Breast epithelium (tissue), 4 donors: Measurements from ENCODE around the gene CACNG4. TPM values are rescaled to one million over a fixed set of nuclear protein-coding genes. Genes with fewer than 3 reads are reported as not detected.

Experiments used
- DNase-seq, 2 donors: peaks; one replicate each; pipeline ENCODE4 v3.0.0-alpha.2; 2019; ENCODE audit warnings: low spot score in 2 of 2
- H3K27ac ChIP-seq, 2 donors: fragments of 200-600 bp; sonication (generic) in 1 of 2; one replicate each; pipeline ENCODE4 v1.5.1; 2016 to 2019; ENCODE audit warnings: mild to moderate bottlenecking in 1 of 2
- H3K27me3 ChIP-seq, 2 donors: fragments of 200-600 bp; sonication (generic) in 1 of 2; one replicate each; pipeline versions ENCODE4 v1.5.1 to v1.6.0; 2017 to 2019; ENCODE audit warnings: control low read depth in 1 of 2, mild to moderate bottlenecking in 1 of 2
- H3K36me3 ChIP-seq: fragments of 200-600 bp; one replicate; pipeline ENCODE4 v1.5.1; 2019
- H3K4me1 ChIP-seq, 2 donors: fragments of 200-600 bp; sonication (generic); one replicate each; pipeline ENCODE4 v1.5.1; 2016 to 2019; ENCODE audit warnings: control low read depth in 1 of 2
- H3K4me3 ChIP-seq, 3 donors: fragments of 200-600 bp; sonication (generic); 1 replicate in 2 of 3; 2 replicates in 1 of 3; pipeline ENCODE4 v1.5.1; 2016 to 2019; ENCODE audit warnings: mild to moderate bottlenecking in 3 of 3, moderate library complexity in 2 of 3
- H3K9me3 ChIP-seq, 2 donors: fragments of 200-600 bp; sonication (generic) in 1 of 2; one replicate each; pipeline ENCODE4 v1.5.1; 2016 to 2019; ENCODE audit warnings: control low read depth in 1 of 2
- POLR2A ChIP-seq: fragments of 450-650 bp; IDR thresholded peaks from one replicate; pipeline ENCODE4 v1.6.1; 2016; ENCODE audit warnings: antibody characterized with exemption, mild to moderate bottlenecking, moderate library complexity
- POLR2AphosphoS5 ChIP-seq, 3 donors: sonication (generic); formaldehyde crosslinking; IDR thresholded peaks; one replicate each; pipeline ENCODE4 v1.6.1; 2017; ENCODE audit warnings: antibody characterized with exemption in 3 of 3
- intact Hi-C: fragments of 100-400 bp; cut with DNase I; formaldehyde crosslinking; loops from one replicate; pipeline ENCODE4 v1.15.1; 2023; ENCODE audit warnings: low total_unique reads
- total RNA-seq, 3 donors: library from RNA; depleted of rRNA; stranded (reverse); fragments of >200 nt; gene quantifications; one replicate each; pipeline ENCODE4 v1.1.0, GENCODE V29; 2016
- TF ChIP-seq, protein P1 (sequence below), 3 donors: fragments of 450-650 bp; IDR thresholded peaks; one replicate each; pipeline ENCODE4 v1.5.1; 2016 to 2017; ENCODE audit warnings: antibody characterized with exemption in 3 of 3, mild to moderate bottlenecking in 3 of 3, moderate library complexity in 3 of 3

CACNG4 gene
- total RNA-seq, 3 donors from 2014 or later, result 2.6 to 7.3 TPM; not detected in 1

- no peak for TF ChIP-seq POLR2AphosphoS5 (IDR thresholded peaks at IDR 0.05)
- TF ChIP-seq, protein P1, sequence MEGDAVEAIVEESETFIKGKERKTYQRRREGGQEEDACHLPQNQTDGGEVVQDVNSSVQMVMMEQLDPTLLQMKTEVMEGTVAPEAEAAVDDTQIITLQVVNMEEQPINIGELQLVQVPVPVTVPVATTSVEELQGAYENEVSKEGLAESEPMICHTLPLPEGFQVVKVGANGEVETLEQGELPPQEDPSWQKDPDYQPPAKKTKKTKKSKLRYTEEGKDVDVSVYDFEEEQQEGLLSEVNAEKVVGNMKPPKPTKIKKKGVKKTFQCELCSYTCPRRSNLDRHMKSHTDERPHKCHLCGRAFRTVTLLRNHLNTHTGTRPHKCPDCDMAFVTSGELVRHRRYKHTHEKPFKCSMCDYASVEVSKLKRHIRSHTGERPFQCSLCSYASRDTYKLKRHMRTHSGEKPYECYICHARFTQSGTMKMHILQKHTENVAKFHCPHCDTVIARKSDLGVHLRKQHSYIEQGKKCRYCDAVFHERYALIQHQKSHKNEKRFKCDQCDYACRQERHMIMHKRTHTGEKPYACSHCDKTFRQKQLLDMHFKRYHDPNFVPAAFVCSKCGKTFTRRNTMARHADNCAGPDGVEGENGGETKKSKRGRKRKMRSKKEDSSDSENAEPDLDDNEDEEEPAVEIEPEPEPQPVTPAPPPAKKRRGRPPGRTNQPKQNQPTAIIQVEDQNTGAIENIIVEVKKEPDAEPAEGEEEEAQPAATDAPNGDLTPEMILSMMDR (IDR thresholded peaks at IDR 0.05), result no peak
- TF ChIP-seq POLR2A, result no peak
- Histone ChIP-seq H3K27ac (no peak overlapping the region), H3K4me1 (no peaks in the 10 kb centered on the region), H3K4me3 (no peak overlapping the region), H3K36me3 (no peaks in the 10 kb centered on the region), H3K9me3 (no peaks in the 10 kb centered on the region), H3K27me3 (peaks cover 0 to 4% of the 10 kb centered on the region in 2 donors)
- no peak for DNase-seq
- intact Hi-C loops, result no loop called here
Observed at GRCh38 chr17:66928949-66929348, 35.6 kb upstream of the CACNG4 start.

DNA sequence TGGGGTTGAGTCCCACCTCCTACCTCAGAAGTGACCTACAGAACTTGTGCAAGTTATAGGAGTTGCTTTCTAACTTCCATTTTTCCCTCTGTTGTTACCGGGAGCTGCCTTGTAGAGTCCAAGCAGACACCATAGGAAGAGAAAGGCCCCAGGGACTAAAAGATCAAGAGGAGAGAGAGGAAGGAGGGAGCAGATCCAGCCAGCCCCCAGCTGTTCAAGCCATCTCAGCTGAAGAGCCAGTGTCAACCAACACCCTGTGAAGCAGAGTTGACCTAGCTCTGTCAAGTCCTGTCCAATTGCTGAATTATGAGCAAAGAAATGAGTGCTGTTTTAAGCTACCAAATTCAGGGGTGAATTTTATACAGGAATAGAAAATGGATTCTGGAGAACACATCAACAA is 34.9 kb upstream of the CACNG4 start:
- no peak overlapping the region for H3K27ac ChIP-seq

GRCh38 chr17:66930933-66931332 is 33.6 kb upstream of the CACNG4 start:
- no peak for DNase-seq

More for the DNA sequence above, 34.9 kb upstream of the CACNG4 start:
- no peaks in the 10 kb centered on the region for H3K36me3 ChIP-seq
- intact Hi-C loops, result no loop called here
- no peak overlapping the region for H3K4me3 ChIP-seq
- peaks cover 0 to 4% of the 10 kb centered on the region in 2 donors for H3K27me3 ChIP-seq
- no peaks in the 10 kb centered on the region for H3K9me3 ChIP-seq
- no peak for DNase-seq
- TF ChIP-seq, protein P1 (IDR thresholded peaks at IDR 0.05), result no peak
- TF ChIP-seq POLR2A (no peak), POLR2AphosphoS5 (IDR thresholded peaks at IDR 0.05) (no peak)
- no peaks in the 10 kb centered on the region for H3K4me1 ChIP-seq

DNA sequence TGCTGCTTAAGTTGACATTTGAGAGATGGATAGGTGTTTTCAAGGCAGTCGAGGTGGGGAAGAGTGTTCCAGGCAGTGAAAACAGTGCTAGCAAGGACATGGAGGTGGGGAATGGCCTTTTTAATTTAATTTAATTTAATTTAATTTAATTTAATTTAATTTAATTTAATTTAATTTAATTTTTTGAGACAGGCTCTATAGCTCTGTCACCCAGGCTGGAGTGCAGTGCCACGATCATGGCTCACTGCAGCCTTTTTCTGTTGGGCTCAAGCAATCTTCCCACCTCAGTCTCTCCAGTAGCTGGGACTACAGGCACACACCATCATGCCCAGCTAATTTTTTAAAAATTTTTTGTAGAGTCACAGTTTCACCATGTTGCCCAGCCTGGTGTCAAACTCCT is 32.2 kb upstream of the CACNG4 start:
- Histone ChIP-seq H3K27me3 (no peaks in the 10 kb centered on the region), H3K27ac (no peak overlapping the region), H3K9me3 (no peaks in the 10 kb centered on the region), H3K36me3 (no peaks in the 10 kb centered on the region), H3K4me3 (no peak overlapping the region), H3K4me1 (no peaks in the 10 kb centered on the region)
- intact Hi-C loops, result no loop called here
- DNase-seq, result no peak
- TF ChIP-seq, protein P1 (IDR thresholded peaks at IDR 0.05), result no peak
- TF ChIP-seq POLR2A (no peak), POLR2AphosphoS5 (IDR thresholded peaks at IDR 0.05) (no peak)

More at GRCh38 chr17:66930933-66931332, 33.6 kb upstream of the CACNG4 start:
- intact Hi-C loops, result no loop called here
- peaks cover 0 to 3% of the 10 kb centered on the region in 2 donors for H3K27me3 ChIP-seq
- no peak for TF ChIP-seq POLR2A
- TF ChIP-seq, protein P1 (IDR thresholded peaks at IDR 0.05), result no peak
- TF ChIP-seq POLR2AphosphoS5 (IDR thresholded peaks at IDR 0.05), result no peak
- H3K27ac ChIP-seq, result no peak overlapping the region
- H3K36me3 ChIP-seq, result no peaks in the 10 kb centered on the region
- H3K9me3 ChIP-seq, result no peaks in the 10 kb centered on the region
- no peaks in the 10 kb centered on the region for H3K4me1 ChIP-seq
- H3K4me3 ChIP-seq, result no peak overlapping the region

DNA sequence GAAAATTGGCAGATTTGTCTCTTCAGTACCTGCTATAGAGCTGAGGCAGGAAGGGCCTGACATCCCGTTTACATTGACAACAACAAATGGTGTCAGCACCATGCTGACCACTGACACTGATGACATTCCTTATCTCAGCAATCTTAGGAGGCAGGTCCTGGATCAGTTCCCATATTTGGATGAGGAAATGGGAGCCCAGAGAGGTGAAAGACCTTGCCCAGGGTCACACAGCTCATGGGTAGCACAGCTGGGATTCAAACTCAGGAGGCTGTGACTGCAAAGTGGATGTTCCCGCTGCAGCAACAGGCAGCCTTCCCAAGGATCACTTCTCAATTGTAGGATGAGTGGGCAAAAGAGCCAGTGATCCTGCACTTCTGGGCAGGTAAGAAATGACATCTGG is 30.5 kb upstream of the CACNG4 start:
- H3K9me3 ChIP-seq, result no peaks in the 10 kb centered on the region
- TF ChIP-seq POLR2AphosphoS5 (IDR thresholded peaks at IDR 0.05) (no peak), POLR2A (no peak)
- TF ChIP-seq, protein P1 (IDR thresholded peaks at IDR 0.05), result no peak
- H3K4me1 ChIP-seq, result no peaks in the 10 kb centered on the region
- H3K36me3 ChIP-seq, result no peaks in the 10 kb centered on the region
- DNase-seq, result no peak
- intact Hi-C loops, result no loop called here
- H3K4me3 ChIP-seq, result no peak overlapping the region
- no peak overlapping the region for H3K27ac ChIP-seq
- H3K27me3 ChIP-seq, result peaks cover 0 to 7% of the 10 kb centered on the region in 2 donors
